H1 (cell line): Measurements from ENCODE around the gene DENND2C. TPM values are rescaled to one million over a fixed set of nuclear protein-coding genes. Genes with fewer than 3 reads are reported as not detected.

Source experiments
- CTCF ChIA-PET: fragments of 300-600 bp; sonication (Branson Sonifier 250); formaldehyde crosslinking; loops from one replicate; lab custom pipeline; 2021; ENCODE audit not compliant: partially characterized antibody; lab: Charles Lee
- POLR2A ChIA-PET: fragments of 300-600 bp; sonication (Branson Sonifier 250); formaldehyde crosslinking; loops from one replicate; lab custom pipeline; 2021; ENCODE audit warnings: inconsistent platforms; ENCODE audit not compliant: partially characterized antibody; lab: Charles Lee
- DNase-seq, 2 experiments: peaks; one replicate each; pipeline versions ENCODE4 v3.0.0 to v3.0.0-alpha.2; 2010 to 2022; ENCODE audit warnings: low spot score in 2 of 2, low read depth in 1 of 2, mixed read lengths in 1 of 2
- FAIRE-seq: peaks from 2 replicates; lab custom pipeline; 2011; peaks lifted over from hg19 to GRCh38; lab: Jason Lieb, UNC
- H2AFZ ChIP-seq: 2 replicates; pipeline ENCODE4 v1.8.1; 2012; ENCODE audit warnings: low read length, inconsistent platforms
- H2AK5ac ChIP-seq: 2 replicates; pipeline ENCODE4 v1.6.1; 2013; ENCODE audit warnings: low read depth, low read length
- H2BK120ac ChIP-seq: replicated peaks from 2 replicates; pipeline ENCODE3; 2013; ENCODE audit warnings: low read depth, low read length, inconsistent platforms
- H2BK12ac ChIP-seq: 2 replicates; pipeline ENCODE4 v1.6.1; 2013; ENCODE audit warnings: low read depth, low read length
- H2BK15ac ChIP-seq: 2 replicates; pipeline ENCODE4 v1.6.1; 2013; ENCODE audit warnings: low read length
- H2BK20ac ChIP-seq: 2 replicates; pipeline ENCODE4 v1.6.1; 2013; ENCODE audit warnings: low read length
- H2BK5ac ChIP-seq: 2 replicates; pipeline ENCODE4 v1.6.1; 2013; ENCODE audit warnings: low read depth, low read length
- H3K14ac ChIP-seq: 2 replicates; pipeline ENCODE4 v1.6.1; 2013; ENCODE audit warnings: inconsistent platforms; ENCODE audit not compliant: insufficient read length
- H3K18ac ChIP-seq: 2 replicates; pipeline ENCODE4 v1.6.1; 2013; ENCODE audit warnings: low read length; ENCODE audit errors: extremely low read depth
- H3K23ac ChIP-seq: 2 replicates; pipeline ENCODE4 v1.6.1; 2013; ENCODE audit warnings: inconsistent platforms; ENCODE audit not compliant: insufficient read length
- H3K23me2 ChIP-seq: 2 replicates; pipeline ENCODE4 v1.6.1; 2013; ENCODE audit warnings: low read depth, low read length
- H3K27ac ChIP-seq: 2 replicates; pipeline ENCODE4 v1.6.1; 2011; ENCODE audit warnings: low read depth, low read length, inconsistent platforms
- H3K27me3 ChIP-seq, 4 experiments: replicated peaks in 1 of 4; 1 replicate in 1 of 4; 2 replicates in 3 of 4; pipeline versions ENCODE4 v1.6.1 to v1.8.1; 2011 to 2013; ENCODE audit warnings: low read length in 3 of 4, mild to moderate bottlenecking in 3 of 4, inconsistent platforms in 2 of 4, mixed read lengths in 2 of 4, moderate library complexity in 1 of 4; ENCODE audit not compliant: control insufficient read depth in 3 of 4, insufficient read depth in 3 of 4; ENCODE audit errors: extremely low read depth in 1 of 4
- H3K36me3 ChIP-seq, 4 experiments: 2 replicates each; pipeline versions ENCODE4 v1.6.1 to v1.8.1; 2011 to 2013; ENCODE audit warnings: mild to moderate bottlenecking in 4 of 4, low read length in 3 of 4, moderate library complexity in 2 of 4, control low read depth in 1 of 4, inconsistent platforms in 1 of 4; ENCODE audit not compliant: insufficient read depth in 4 of 4, control insufficient read depth in 2 of 4
- H3K4ac ChIP-seq: replicated peaks from 2 replicates; pipeline ENCODE3; 2013; ENCODE audit warnings: low read length, low read depth, mixed read lengths, inconsistent platforms; ENCODE audit not compliant: insufficient read length
- H3K4me1 ChIP-seq, 4 experiments: replicated peaks in 1 of 4; 1 replicate in 1 of 4; 2 replicates in 3 of 4; pipeline versions ENCODE4 v1.6.1 to v1.8.1; 2011 to 2013; ENCODE audit warnings: low read length in 3 of 4, inconsistent platforms in 2 of 4, mixed read lengths in 1 of 4; ENCODE audit not compliant: insufficient read depth in 4 of 4, control insufficient read depth in 3 of 4
- H3K4me2 ChIP-seq, 2 experiments: 2 replicates each; pipeline versions ENCODE4 v1.6.1 to v1.8.1; 2011 to 2013; ENCODE audit warnings: low read depth in 2 of 2, low read length in 2 of 2, control low read depth in 1 of 2, inconsistent platforms in 1 of 2, mild to moderate bottlenecking in 1 of 2; ENCODE audit not compliant: insufficient read depth in 1 of 2
- H3K4me3 ChIP-seq, 4 experiments: fragments of 200-600, 300-600 bp in 1 of 4; sonication (generic), shearing (Covaris generic), sonication (Bioruptor Twin) in 1 of 4; 2 replicates each; pipeline versions ENCODE4 v1.5.1 to v1.8.1; 2011 to 2016; ENCODE audit warnings: low read length in 4 of 4, low read depth in 3 of 4, control low read depth in 2 of 4, inconsistent platforms in 2 of 4, mild to moderate bottlenecking in 2 of 4, mixed read lengths in 1 of 4, moderate library complexity in 1 of 4; ENCODE audit not compliant: insufficient read depth in 2 of 4; ENCODE audit errors: extremely low read depth in 1 of 4
- H3K56ac ChIP-seq: replicated peaks from 2 replicates; pipeline ENCODE3; 2013; ENCODE audit warnings: low read depth, mild to moderate bottlenecking, mixed read lengths, low read length, inconsistent platforms; ENCODE audit not compliant: insufficient read length
- H3K79me1 ChIP-seq: 2 replicates; pipeline ENCODE4 v1.6.1; 2013; ENCODE audit warnings: low read depth, low read length, control low read depth
- H3K79me2 ChIP-seq, 2 experiments: 2 replicates each; pipeline versions ENCODE4 v1.6.1 to v1.8.1; 2012 to 2013; ENCODE audit warnings: low read length in 2 of 2, mild to moderate bottlenecking in 2 of 2, inconsistent platforms in 1 of 2; ENCODE audit not compliant: insufficient read depth in 2 of 2, control insufficient read depth in 1 of 2
- H3K9ac ChIP-seq, 4 experiments: replicated peaks in 1 of 4; 1 replicate in 1 of 4; 2 replicates in 3 of 4; pipeline versions ENCODE4 v1.6.1 to v1.8.1; 2011 to 2013; ENCODE audit warnings: low read depth in 3 of 4, low read length in 3 of 4, control low read depth in 2 of 4, mild to moderate bottlenecking in 2 of 4, moderate library complexity in 2 of 4, inconsistent platforms in 1 of 4; ENCODE audit errors: extremely low read depth in 1 of 4
- H3K9me3 ChIP-seq, 2 experiments: 2 replicates each; pipeline versions ENCODE4 v1.6.1 to v1.8.1; 2012 to 2013; ENCODE audit warnings: mild to moderate bottlenecking in 2 of 2, moderate library complexity in 2 of 2, control low read depth in 1 of 2, inconsistent platforms in 1 of 2, low read depth in 1 of 2, low read length in 1 of 2, mixed read lengths in 1 of 2; ENCODE audit not compliant: insufficient read depth in 2 of 2
- H4K20me1 ChIP-seq, 2 experiments: replicated peaks in 1 of 2; 2 replicates each; pipeline versions ENCODE3 to v1.8.1; 2011 to 2013; ENCODE audit warnings: inconsistent platforms in 2 of 2, low read length in 2 of 2, mild to moderate bottlenecking in 1 of 2; ENCODE audit not compliant: insufficient read depth in 2 of 2, control insufficient read depth in 1 of 2
- H4K5ac ChIP-seq: 2 replicates; pipeline ENCODE4 v1.6.1; 2013; ENCODE audit warnings: low read length, low read depth, mixed read lengths, inconsistent platforms; ENCODE audit not compliant: insufficient read length
- H4K8ac ChIP-seq: 2 replicates; pipeline ENCODE4 v1.8.0; 2013; ENCODE audit warnings: mild to moderate bottlenecking, moderate library complexity, low read length, inconsistent platforms; ENCODE audit not compliant: insufficient read depth; ENCODE audit errors: extremely low read depth
- H4K91ac ChIP-seq: replicated peaks from 2 replicates; pipeline ENCODE3; 2013; ENCODE audit warnings: low read length, mixed read lengths, inconsistent platforms; ENCODE audit not compliant: insufficient read length
- ASH2L ChIP-seq: fragments of 200-600, 300-600 bp; sonication (generic); IDR thresholded peaks from one replicate; pipeline ENCODE4 v1.7.1; 2017; ENCODE audit warnings: low read length
- CBX8 ChIP-seq: fragments of 300-800, 300-1000 bp; sonication (generic); IDR thresholded peaks from 2 replicates; pipeline ENCODE4 v1.7.1; 2016; ENCODE audit warnings: low read depth, low read length, borderline replicate concordance
- CHD1 ChIP-seq: IDR thresholded peaks from 2 replicates; pipeline ENCODE4 v1.6.1; 2012; ENCODE audit warnings: low read depth, low read length, improper control_type of control experiment
- CHD2 ChIP-seq: IDR thresholded peaks from 2 replicates; pipeline ENCODE4 v1.6.1; 2012; ENCODE audit warnings: low read length, improper control_type of control experiment
- EGR1 ChIP-seq: IDR thresholded peaks from 2 replicates; pipeline ENCODE4 v1.6.1; 2011; ENCODE audit warnings: low read depth, low read length, borderline replicate concordance
- GTF2F1 ChIP-seq: IDR thresholded peaks from 2 replicates; pipeline ENCODE4 v1.6.1; 2012; ENCODE audit warnings: low read depth, low read length, improper control_type of control experiment, borderline replicate concordance
- HDAC2 ChIP-seq, 2 experiments: fragments of 300-600 bp in 1 of 2; sonication (generic) in 1 of 2; IDR thresholded peaks; 2 replicates each; pipeline ENCODE4 v1.6.1; 2011 to 2012; ENCODE audit warnings: low read depth in 2 of 2, low read length in 2 of 2, mild to moderate bottlenecking in 2 of 2, moderate library complexity in 2 of 2, borderline replicate concordance in 1 of 2, inconsistent platforms in 1 of 2
- KDM1A ChIP-seq: fragments of 200-600, 300-600 bp; sonication (generic); IDR thresholded peaks from 2 replicates; pipeline ENCODE4 v1.7.1; 2016; ENCODE audit warnings: mild to moderate bottlenecking, low read length, borderline replicate concordance
- RAD21 ChIP-seq, 2 experiments: IDR thresholded peaks in 1 of 2; conservative IDR thresholded peaks in 1 of 2; 2 replicates each; pipeline ENCODE4 v1.6.1; 2011; ENCODE audit warnings: low read depth in 2 of 2, low read length in 2 of 2, improper control_type of control experiment in 1 of 2, inconsistent platforms in 1 of 2, mild to moderate bottlenecking in 1 of 2, moderate library complexity in 1 of 2
- SRF ChIP-seq: IDR thresholded peaks from 2 replicates; pipeline ENCODE4 v1.6.1; 2011; ENCODE audit warnings: mild to moderate bottlenecking, low read depth, low read length, moderate library complexity
- YY1 ChIP-seq: IDR thresholded peaks from 2 replicates; pipeline ENCODE4 v1.6.1; 2011; ENCODE audit warnings: low read depth, mild to moderate bottlenecking, low read length
- ZNF274 ChIP-seq: IDR thresholded peaks from 2 replicates; pipeline ENCODE4 v1.7.0; 2012; ENCODE audit warnings: low read length, borderline replicate concordance; ENCODE audit errors: extremely low read depth
- WGBS, 2 experiments: shearing (Covaris generic) in 1 of 2; methylation state at CpG; one replicate each; pipeline versions ENCODE4 v1.1.6 to v1.1.7; 2013 to 2015; ENCODE audit warnings: low lambda C conversion rate in 2 of 2, mixed read lengths in 2 of 2, inconsistent platforms in 1 of 2, low coverage in 1 of 2, missing lambda C conversion rate in 1 of 2; ENCODE audit not compliant: insufficient replicate concordance in 2 of 2, insufficient coverage in 1 of 2, insufficient read length in 1 of 2; ENCODE audit errors: extremely low coverage in 1 of 2, missing lambda C conversion rate in 1 of 2; 5-methylcytosine and 5-hydroxymethylcytosine counted together
- polyA plus RNA-seq, 7 experiments: library from polyadenylated mRNA; depleted of rRNA in 3 of 7; stranded (reverse) in 5 of 7; unstranded in 2 of 7; fragments of >200 nt in 5 of 7; fragments of 200-250 nt in 2 of 7; gene quantifications; 1 replicate in 5 of 7; 2 replicates in 1 of 7; 4 replicates in 1 of 7; pipeline versions ENCODE4 v1.2.1 to v1.2.3, GENCODE V29; 2011 to 2013; ENCODE audit warnings: missing spikeins in 2 of 7, mixed read lengths in 2 of 7
- total RNA-seq: library from RNA; stranded (reverse); fragmentation: NEBNext Ultra II Directional; extraction: Animal tissue kit (Norgen Biotek cat#: 25700); gene quantifications from 2 replicates; pipeline ENCODE4 v1.2.1, GENCODE V29; 2021
- TF ChIP-seq, protein P1 (sequence below): IDR thresholded peaks from 2 replicates; pipeline ENCODE4 v1.6.1; 2011; ENCODE audit warnings: low read length, improper control_type of control experiment

DENND2C gene
- total and polyA plus RNA-seq, 2 of the 8 experiments (the other 6 are each of a cell fraction or from before 2014, with no cell fraction given) = 1.8 to 5.5 TPM

DNA sequence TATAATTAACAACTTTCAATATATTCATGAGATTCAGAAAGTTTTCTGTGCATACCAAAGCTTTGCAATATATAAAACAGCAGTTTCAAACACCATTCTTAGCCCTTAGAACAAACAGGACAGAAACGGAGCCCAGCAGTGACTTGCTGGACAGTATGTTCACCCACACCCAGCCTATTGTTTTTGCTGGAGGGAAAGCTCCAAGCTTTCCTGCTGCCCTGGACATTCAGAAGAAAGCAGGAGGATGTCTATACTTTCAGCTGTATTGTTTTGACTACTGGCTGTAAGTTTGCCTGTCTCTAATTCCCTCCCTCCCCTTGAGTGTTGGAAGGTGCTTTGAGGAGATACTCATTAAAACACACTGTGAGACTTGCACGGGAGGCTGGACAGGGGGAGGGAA lies 9.6 kb downstream of the DENND2C start:
- POLR2A ChIA-PET = interaction anchor here (0.6 kb wide), 1 partner anchor 10 kb away, joined by 3 read pairs; the partner anchor contains the start of gene DENND2C
- FAIRE-seq = no peak
- Histone ChIP-seq H2AK5ac (no peak overlapping the region; the same call in 1 of the 2 replicates), H3K56ac (no peak overlapping the region), H3K36me3 (no peaks in the 10 kb centered on the region), H3K4me3 (no peak overlapping the region), H3K79me1 (no peaks in the 10 kb centered on the region), H4K20me1 (no peaks in the 10 kb centered on the region), H4K8ac (no peak overlapping the region), H3K4me2 (no peak overlapping the region), H3K23me2 (no peaks in the 10 kb centered on the region), H2BK20ac (no peak overlapping the region), H2BK120ac (no peak overlapping the region), H2BK15ac (no peak overlapping the region), H3K27me3 (no peaks in the 10 kb centered on the region), H2AFZ (no peak overlapping the region), H3K4ac (no peak overlapping the region), H4K5ac (no peak overlapping the region), H2BK5ac (no peak overlapping the region), H2BK12ac (no peak overlapping the region), H3K9ac (no peak overlapping the region), H3K4me1 (no peaks in the 10 kb centered on the region), H3K9me3 (no peaks in the 10 kb centered on the region), H4K91ac (no peak overlapping the region), H3K23ac (no peak overlapping the region), H3K79me2 (no peaks in the 10 kb centered on the region), H3K27ac (no peak overlapping the region), H3K14ac (no peak overlapping the region), H3K18ac (no peak overlapping the region)
- no peak for DNase-seq
- 77% methylated on average over 2 of the region's 2 CpGs; no CpG with 5 or more reads in 1 of the 2 experiments for WGBS, 2 experiments
- CTCF ChIA-PET = no interaction called here
- no peak for TF ChIP-seq ZNF274
- TF ChIP-seq CHD2 = no peak
- TF ChIP-seq HDAC2 (IDR thresholded peaks at IDR 0.05; ENCODE audit: borderline replicate concordance in 1 of 2, low read depth in 2 of 2, low read length in 2 of 2) = no peak
- TF ChIP-seq SRF = no peak
- no peak for TF ChIP-seq RAD21 (IDR thresholded peaks at IDR 0.05 in 1 of 2, conservative IDR thresholded peaks at IDR 0.05 in 1 of 2; ENCODE audit: low read depth in 2 of 2, low read length in 2 of 2)
- TF ChIP-seq, protein P1, sequence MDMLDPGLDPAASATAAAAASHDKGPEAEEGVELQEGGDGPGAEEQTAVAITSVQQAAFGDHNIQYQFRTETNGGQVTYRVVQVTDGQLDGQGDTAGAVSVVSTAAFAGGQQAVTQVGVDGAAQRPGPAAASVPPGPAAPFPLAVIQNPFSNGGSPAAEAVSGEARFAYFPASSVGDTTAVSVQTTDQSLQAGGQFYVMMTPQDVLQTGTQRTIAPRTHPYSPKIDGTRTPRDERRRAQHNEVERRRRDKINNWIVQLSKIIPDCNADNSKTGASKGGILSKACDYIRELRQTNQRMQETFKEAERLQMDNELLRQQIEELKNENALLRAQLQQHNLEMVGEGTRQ = no peak
- TF ChIP-seq YY1 = no peak
- TF ChIP-seq CHD1 = no peak
- no peak for TF ChIP-seq ASH2L
- no peak for TF ChIP-seq KDM1A
- no peak for TF ChIP-seq CBX8
- no peak for TF ChIP-seq GTF2F1
- TF ChIP-seq EGR1 = no peak
